B cell (primary cell): ENCODE data around the gene PPM1G. TPM values are rescaled to one million over a fixed set of nuclear protein-coding genes. Genes with fewer than 3 reads are reported as not detected.
A peak's percentile ranks its signal among the peaks of the same experiment; 100 is the strongest.

Source experiments
- ATAC-seq: fragments of 200-7000 bp; cut with Tn5 transposase; one replicate; pipeline ENCODE4 v1.10.0; 2021; ENCODE audit warnings: low read depth, mild to moderate bottlenecking, moderate number of reproducible peaks, moderate library complexity
- CTCF ChIA-PET: fragments of 350-600 bp; sonication (Branson Sonifier 250); formaldehyde crosslinking; loops from one replicate; lab custom pipeline; 2021; ENCODE audit warnings: antibody characterized with exemption, inconsistent platforms; lab: Charles Lee
- POLR2A ChIA-PET: fragments of 350-600 bp; sonication (Branson Sonifier 250); formaldehyde crosslinking; loops from one replicate; lab custom pipeline; 2021; ENCODE audit warnings: antibody characterized with exemption; lab: Charles Lee
- DNase-seq: peaks from one replicate; pipeline ENCODE4 v3.0.0; 2013
- H2AFZ ChIP-seq: 2 replicates; pipeline ENCODE4 v1.6.1; 2012; ENCODE audit warnings: mild to moderate bottlenecking, low read depth, low read length; ENCODE audit not compliant: insufficient read depth, poor library complexity, severe bottlenecking
- H3K27ac ChIP-seq, 2 donors: 1 replicate in 1 of 2; 2 replicates in 1 of 2; pipeline ENCODE4 v1.5.1; 2012 to 2013; ENCODE audit warnings: low read length in 2 of 2, mild to moderate bottlenecking in 2 of 2, moderate library complexity in 1 of 2
- H3K27me3 ChIP-seq, 4 experiments: fragments of 200-600 bp in 1 of 4; sonication (generic) in 1 of 4; replicated peaks in 1 of 4; 1 replicate in 2 of 4; 2 replicates in 2 of 4; pipeline versions ENCODE4 v1.6.1 to v1.7.0; 2013 to 2016; ENCODE audit warnings: low read length in 3 of 4, mild to moderate bottlenecking in 2 of 4, mixed read lengths in 1 of 4, moderate library complexity in 1 of 4; ENCODE audit not compliant: insufficient read depth in 4 of 4, control insufficient read depth in 3 of 4; ENCODE audit errors: control extremely low read depth in 1 of 4
- H3K36me3 ChIP-seq, 2 experiments: replicated peaks in 1 of 2; 1 replicate in 1 of 2; 2 replicates in 1 of 2; pipeline versions ENCODE4 v1.6.1 to v1.7.1; 2013; ENCODE audit warnings: low read length in 1 of 2; ENCODE audit not compliant: insufficient read depth in 2 of 2, control insufficient read depth in 1 of 2; ENCODE audit errors: control extremely low read depth in 1 of 2, extremely low read depth in 1 of 2
- H3K4me1 ChIP-seq, 2 donors: fragments of 200-600 bp in 1 of 2; sonication (generic) in 1 of 2; 1 replicate in 1 of 2; 2 replicates in 1 of 2; pipeline versions ENCODE4 v1.5.1 to v1.6.1; 2013 to 2017; ENCODE audit warnings: low read length in 2 of 2; ENCODE audit not compliant: control insufficient read depth in 2 of 2, insufficient read depth in 2 of 2
- H3K4me2 ChIP-seq: replicated peaks from 2 replicates; pipeline ENCODE3; 2012; ENCODE audit warnings: mild to moderate bottlenecking, low read depth, low read length; ENCODE audit not compliant: poor library complexity, severe bottlenecking
- H3K4me3 ChIP-seq, 5 experiments: fragments of 200-600 bp in 1 of 5; sonication (generic) in 1 of 5; 1 replicate in 3 of 5; 2 replicates in 2 of 5; pipeline versions ENCODE4 v1.5.1 to v1.7.0; 2011 to 2016; ENCODE audit warnings: low read length in 4 of 5, mild to moderate bottlenecking in 4 of 5, low read depth in 2 of 5, control low read depth in 1 of 5, moderate library complexity in 1 of 5; ENCODE audit not compliant: insufficient read depth in 1 of 5; ENCODE audit errors: control extremely low read depth in 1 of 5, extremely low read depth in 1 of 5
- H3K79me2 ChIP-seq: fragments of 200-600 bp; sonication (generic); one replicate; pipeline ENCODE4 v1.6.0; 2016; ENCODE audit warnings: low read length; ENCODE audit not compliant: control insufficient read depth, insufficient read depth
- H3K9ac ChIP-seq: fragments of 200-600 bp; sonication (generic); 2 replicates; pipeline ENCODE4 v1.6.1; 2017; ENCODE audit warnings: mild to moderate bottlenecking, low read length, moderate library complexity
- H3K9me3 ChIP-seq, 3 donors: one replicate each; pipeline versions ENCODE4 v1.6.1 to v1.7.1; 2013; ENCODE audit warnings: low read length in 2 of 3; ENCODE audit not compliant: control insufficient read depth in 2 of 3, insufficient read depth in 1 of 3; ENCODE audit errors: control extremely low read depth in 1 of 3
- H4K20me1 ChIP-seq: 2 replicates; pipeline ENCODE4 v1.6.0; 2012; ENCODE audit warnings: mild to moderate bottlenecking, low read length; ENCODE audit not compliant: insufficient read depth, control insufficient read depth, poor library complexity, severe bottlenecking
- H3K27ac Mint-ChIP-seq: one replicate; pipeline ENCODE4 v1.8.0; 2021; ENCODE audit warnings: mixed read lengths
- H3K27me3 Mint-ChIP-seq: one replicate; pipeline ENCODE4 v1.8.0; 2021; ENCODE audit warnings: mixed read lengths
- H3K4me1 Mint-ChIP-seq: one replicate; pipeline ENCODE4 v1.8.0; 2021; ENCODE audit warnings: mixed read lengths
- H3K4me3 Mint-ChIP-seq: one replicate; pipeline ENCODE4 v1.8.0; 2021; ENCODE audit warnings: mixed read lengths
- H3K9me3 Mint-ChIP-seq: one replicate; pipeline ENCODE4 v1.8.0; 2022; ENCODE audit warnings: mixed read lengths; ENCODE audit not compliant: insufficient read depth
- CTCF ChIP-seq: fragments of 200-600 bp; IDR thresholded peaks from one replicate; pipeline ENCODE4 v1.8.0; 2022; ENCODE audit warnings: antibody characterized with exemption, mild to moderate bottlenecking
- EZH2 ChIP-seq: IDR thresholded peaks from 2 replicates; pipeline ENCODE4 v1.6.1; 2012; ENCODE audit warnings: borderline replicate concordance, low read depth, mild to moderate bottlenecking, moderate library complexity, low read length; ENCODE audit not compliant: insufficient read depth, poor library complexity, severe bottlenecking
- WGBS: methylation state at CpG from one replicate; pipeline ENCODE4 v1.1.5; 2013; ENCODE audit warnings: missing lambda C conversion rate; ENCODE audit not compliant: insufficient coverage; 5-methylcytosine and 5-hydroxymethylcytosine counted together
- intact Hi-C: fragments of 100-400 bp; cut with micrococcal nuclease; formaldehyde crosslinking; loops from one replicate; pipeline ENCODE4 v1.10.0; 2022
- polyA plus RNA-seq: library from polyadenylated mRNA; depleted of rRNA; stranded (reverse); fragments of >200 nt; gene quantifications from 2 replicates; pipeline ENCODE4 v1.2.3, GENCODE V29; 2012
- total RNA-seq, 2 donors: library from RNA; stranded (reverse); fragments of 120-200 nt in 1 of 2; gene quantifications; 1 replicate in 1 of 2; 2 replicates in 1 of 2; pipeline versions ENCODE4 v1.2.3 to v1.2.4, GENCODE V29; 2013 to 2022

The PPM1G gene
- total and polyA plus RNA-seq, 2 donors (not counting 1 experiment from before 2014, with no cell fraction given): 23.7 to 48.9 TPM

DNA sequence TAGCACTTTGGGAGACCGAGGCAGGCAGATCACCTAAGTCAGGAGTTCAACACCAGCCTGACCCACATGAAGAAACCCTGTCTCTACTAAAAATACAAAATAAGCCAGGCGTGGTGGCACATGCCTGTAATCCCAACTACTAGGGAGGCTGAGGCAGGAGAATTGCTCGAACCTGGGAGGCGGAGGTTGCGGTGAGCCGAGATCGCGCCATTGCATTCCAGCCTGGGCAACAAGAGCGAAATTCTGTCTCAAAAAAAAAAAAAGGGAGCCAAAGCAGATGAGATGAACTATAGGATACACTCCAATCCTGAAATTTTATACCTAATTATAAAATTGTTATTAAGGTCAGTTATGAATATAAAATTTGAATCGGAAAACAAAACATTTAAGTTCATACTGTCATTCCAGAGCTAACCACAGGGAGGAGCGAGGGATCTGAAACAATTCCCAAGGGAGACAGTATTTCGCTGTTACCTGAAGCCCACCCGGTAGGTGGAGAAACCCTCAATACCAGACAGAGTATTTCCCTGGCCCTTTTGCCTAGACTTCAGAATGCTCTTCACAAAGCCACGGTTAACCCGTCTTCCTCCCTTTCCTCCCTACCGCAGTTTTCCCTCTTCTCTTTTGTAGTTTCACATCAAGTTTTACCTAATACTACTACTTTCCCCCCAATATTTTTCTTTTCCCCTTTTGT is 1.4 kb downstream of the PPM1G start:
- H3K4me3 ChIP-seq: peak overlapping the region in 2 of 5 experiments; percentile 95

More for the DNA sequence above, 1.4 kb downstream of the PPM1G start:
- Histone ChIP-seq H3K4me2 (peak overlapping the region; percentile 78), H3K27ac (peak overlapping the region in 1 of 2 donors; percentile 77), H3K79me2 (peaks cover 68% of the 10 kb centered on the region), H2AFZ (no peak overlapping the region), H3K9me3 (no peaks in the 10 kb centered on the region), H4K20me1 (peaks cover 22% of the 10 kb centered on the region), H3K9ac (peak overlapping the region; percentile 97), H3K4me1 (peaks cover 15 to 22% of the 10 kb centered on the region in 2 donors), H3K36me3 (peaks cover 0 to 7% of the 10 kb centered on the region in 2 experiments), H3K27me3 (no peaks in the 10 kb centered on the region)
- Mint-ChIP-seq H3K27me3 (peaks cover 12% of the 10 kb centered on the region), H3K4me1 (peaks cover 26% of the 10 kb centered on the region), H3K9me3 (no peaks in the 10 kb centered on the region), H3K27ac (peak overlapping the region; percentile 61), H3K4me3 (peak overlapping the region; percentile 87)
- peak; percentile 52 for DNase-seq
- POLR2A ChIA-PET: interaction anchor here (0.6 to 0.7 kb wide), 2 partner anchors 17 to 27 kb away, joined by 3 to 5 read pairs; no protein-coding TSS in a partner anchor
- TF ChIP-seq EZH2: no peak
- TF ChIP-seq CTCF: no peak
- CTCF ChIA-PET: interaction anchor here (0.6 kb wide), 1 partner anchor 22 kb away, joined by 3 read pairs; no protein-coding TSS in a partner anchor
- ATAC-seq: no peak
- WGBS: 8% methylated on average over 6 of the region's 16 CpGs
- intact Hi-C loops: loop anchor here (10.0 kb wide), 1 partner anchor 193 kb away; the partner anchor contains the start of genes ATRAID, CAD and SLC5A6
